Activated CD4-positive, alpha-beta memory T cell treated with anti-CD3 and anti-CD28 coated beads for 36 hours (primary cell): ENCODE data around the gene TM2D3. TPM values are rescaled to one million over a fixed set of nuclear protein-coding genes. Genes with fewer than 3 reads are reported as not detected.

Source experiments
- CTCF ChIA-PET: fragments of 350-600 bp; sonication (Branson Sonifier 250); formaldehyde crosslinking; loops from one replicate; lab custom pipeline; 2021; ENCODE audit warnings: antibody characterized with exemption, inconsistent platforms; lab: Charles Lee
- POLR2A ChIA-PET: fragments of 350-600 bp; sonication (Branson Sonifier 250); formaldehyde crosslinking; loops from one replicate; lab custom pipeline; 2021; ENCODE audit warnings: antibody characterized with exemption; lab: Charles Lee
- DNase-seq: peaks from one replicate; pipeline ENCODE4 v3.0.0-alpha.2; 2020
- H3K27ac Mint-ChIP-seq: one replicate; pipeline ENCODE4 v1.8.0; 2021; ENCODE audit warnings: mixed read lengths
- H3K27me3 Mint-ChIP-seq: one replicate; pipeline ENCODE4 v1.8.0; 2021; ENCODE audit warnings: mixed read lengths
- H3K36me3 Mint-ChIP-seq: one replicate; pipeline ENCODE4 v1.8.0; 2021; ENCODE audit warnings: mixed read lengths
- H3K4me1 Mint-ChIP-seq: one replicate; pipeline ENCODE4 v1.8.0; 2021; ENCODE audit warnings: low read depth, mixed read lengths
- H3K4me3 Mint-ChIP-seq: one replicate; pipeline ENCODE4 v1.8.0; 2021; ENCODE audit warnings: mild to moderate bottlenecking, mixed read lengths
- H3K9me3 Mint-ChIP-seq: one replicate; pipeline ENCODE4 v1.8.0; 2021; ENCODE audit warnings: mixed read lengths
- intact Hi-C: fragments of 100-400 bp; cut with micrococcal nuclease; formaldehyde crosslinking; loops from one replicate; pipeline ENCODE4 v1.15.1; 2023
- total RNA-seq, 2 experiments: library from RNA; stranded (reverse); gene quantifications; one replicate each; pipeline ENCODE4 v1.2.3, GENCODE V29; 2021

The TM2D3 gene
- total RNA-seq, 2 experiments from 2014 or later = 41.7 to 48.1 TPM

GRCh38 chr15:101611580-101612299 lies 40.4 kb downstream of the TM2D3 start:
- intact Hi-C loops = no loop called here
- POLR2A ChIA-PET = no interaction called here
- no peak for DNase-seq
- Mint-ChIP-seq H3K27me3 (no peaks in the 10 kb centered on the region), H3K4me1 (no peaks in the 10 kb centered on the region), H3K36me3 (no peaks in the 10 kb centered on the region), H3K4me3 (no peak overlapping the region), H3K27ac (no peak overlapping the region), H3K9me3 (no peaks in the 10 kb centered on the region)
- CTCF ChIA-PET = no interaction called here

- CTCF ChIA-PET = no interaction called here
- Mint-ChIP-seq H3K27ac (no peak overlapping the region), H3K27me3 (no peaks in the 10 kb centered on the region), H3K4me1 (no peaks in the 10 kb centered on the region), H3K9me3 (no peaks in the 10 kb centered on the region), H3K36me3 (no peaks in the 10 kb centered on the region), H3K4me3 (no peak overlapping the region)
- no peak for DNase-seq
- intact Hi-C loops = no loop called here
- POLR2A ChIA-PET = no interaction called here
Observed at GRCh38 chr15:101611007-101611406, 41.2 kb downstream of the TM2D3 start.

- H3K4me3 Mint-ChIP-seq = no peak overlapping the region
- ChIA-PET CTCF (no interaction called here), POLR2A (no interaction called here)
- H3K36me3 Mint-ChIP-seq = no peaks in the 10 kb centered on the region
- H3K27ac Mint-ChIP-seq = no peak overlapping the region
- H3K9me3 Mint-ChIP-seq = no peaks in the 10 kb centered on the region
- no peaks in the 10 kb centered on the region for H3K27me3 Mint-ChIP-seq
- no peaks in the 10 kb centered on the region for H3K4me1 Mint-ChIP-seq
- intact Hi-C loops = no loop called here
- no peak for DNase-seq
Observed at GRCh38 chr15:101610611-101611000, 41.6 kb downstream of the TM2D3 start.

GRCh38 chr15:101609742-101610610 lies 42.2 kb downstream of the TM2D3 start:
- H3K27ac Mint-ChIP-seq = no peak overlapping the region
- no peaks in the 10 kb centered on the region for H3K36me3 Mint-ChIP-seq
- H3K4me1 Mint-ChIP-seq = no peaks in the 10 kb centered on the region
- ChIA-PET POLR2A (no interaction called here), CTCF (no interaction called here)
- H3K4me3 Mint-ChIP-seq = no peak overlapping the region
- H3K9me3 Mint-ChIP-seq = no peaks in the 10 kb centered on the region
- peaks cover under 1% of the 10 kb centered on the region for H3K27me3 Mint-ChIP-seq
- DNase-seq = no peak
- intact Hi-C loops = no loop called here

- Mint-ChIP-seq H3K27ac (no peak overlapping the region), H3K9me3 (no peaks in the 10 kb centered on the region), H3K36me3 (peaks cover 2% of the 10 kb centered on the region), H3K4me1 (no peaks in the 10 kb centered on the region), H3K4me3 (no peak overlapping the region), H3K27me3 (peaks cover 8% of the 10 kb centered on the region)
- CTCF ChIA-PET = no interaction called here
- no peak for DNase-seq
- POLR2A ChIA-PET = no interaction called here
- intact Hi-C loops = no loop called here
Observed at GRCh38 chr15:101608201-101608600, 44.0 kb downstream of the TM2D3 start.

GRCh38 chr15:101607108-101607507 lies 45.1 kb downstream of the TM2D3 start:
- intact Hi-C loops = no loop called here
- ChIA-PET POLR2A (no interaction called here), CTCF (no interaction called here)
- no peak overlapping the region for H3K4me3 Mint-ChIP-seq
- H3K36me3 Mint-ChIP-seq = peaks cover 2% of the 10 kb centered on the region
- H3K27ac Mint-ChIP-seq = no peak overlapping the region
- no peak for DNase-seq
- no peaks in the 10 kb centered on the region for H3K4me1 Mint-ChIP-seq
- H3K9me3 Mint-ChIP-seq = no peaks in the 10 kb centered on the region
- H3K27me3 Mint-ChIP-seq = peaks cover 8% of the 10 kb centered on the region

DNA sequence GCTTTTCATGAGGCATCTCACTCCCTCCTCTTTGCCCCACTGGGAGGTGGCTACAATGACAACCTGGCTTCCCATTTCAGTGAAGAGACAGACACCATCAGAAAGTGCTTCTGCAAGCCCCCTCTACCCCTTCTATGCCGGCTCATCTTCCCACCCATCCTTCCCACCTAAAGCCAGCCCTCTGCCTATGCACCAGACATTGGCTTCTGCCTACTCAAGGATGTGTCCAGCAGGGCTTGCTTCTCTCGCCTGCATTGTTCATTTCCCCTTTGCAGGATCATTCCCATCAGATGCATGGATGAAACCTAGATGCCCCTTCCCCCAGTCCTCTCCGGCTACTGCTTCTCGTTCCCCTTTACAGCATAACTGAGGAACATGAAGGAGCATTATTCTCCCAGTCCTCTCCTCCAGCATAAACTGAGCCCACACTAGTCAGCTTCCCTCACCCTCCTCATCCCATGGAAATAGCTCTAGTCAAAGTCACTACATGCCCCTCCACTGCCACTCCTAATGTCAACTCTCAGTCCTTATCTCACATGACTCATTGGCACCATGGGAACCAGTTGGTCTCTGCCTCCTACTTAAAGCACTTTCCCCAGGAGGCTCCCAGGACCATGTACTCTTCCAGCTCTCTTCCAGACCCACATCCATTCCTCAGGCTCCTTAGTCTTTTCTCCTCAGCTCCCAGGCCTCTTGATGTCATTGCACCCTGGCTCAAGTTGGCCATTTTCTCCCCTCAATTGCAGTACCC lies 47.9 kb downstream of the TM2D3 start:
- intact Hi-C loops = no loop called here
- Mint-ChIP-seq H3K27me3 (peaks cover 19% of the 10 kb centered on the region), H3K9me3 (no peaks in the 10 kb centered on the region), H3K27ac (no peak overlapping the region), H3K4me3 (no peak overlapping the region), H3K36me3 (peaks cover 4% of the 10 kb centered on the region), H3K4me1 (no peaks in the 10 kb centered on the region)
- DNase-seq = no peak
- ChIA-PET CTCF (no interaction called here), POLR2A (no interaction called here)

DNA sequence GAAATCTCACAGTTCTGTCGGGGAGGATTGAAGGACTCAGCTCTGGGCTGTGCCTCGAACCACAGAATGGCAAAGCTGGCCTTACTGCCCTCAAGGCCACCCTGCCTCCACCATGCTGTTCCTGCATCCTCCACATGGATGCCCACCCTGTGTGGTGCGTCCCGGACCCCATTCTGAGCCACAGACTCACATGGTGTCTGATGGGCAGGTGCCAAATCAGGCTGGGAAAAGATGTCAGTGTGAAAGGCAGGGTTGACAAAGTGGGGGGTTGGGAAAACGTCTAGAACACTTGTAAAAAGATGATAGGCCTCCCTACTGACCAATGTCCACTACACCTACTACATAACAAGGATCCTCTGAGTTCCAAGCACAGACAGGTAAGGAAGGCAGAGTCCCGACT lies 49.4 kb downstream of the TM2D3 start:
- no peak overlapping the region for H3K4me3 Mint-ChIP-seq
- H3K36me3 Mint-ChIP-seq = peaks cover 4% of the 10 kb centered on the region
- peaks cover 22% of the 10 kb centered on the region for H3K27me3 Mint-ChIP-seq
- ChIA-PET POLR2A (no interaction called here), CTCF (no interaction called here)
- H3K4me1 Mint-ChIP-seq = no peaks in the 10 kb centered on the region
- intact Hi-C loops = no loop called here
- no peak for DNase-seq
- H3K27ac Mint-ChIP-seq = no peak overlapping the region
- H3K9me3 Mint-ChIP-seq = no peaks in the 10 kb centered on the region

- ChIA-PET POLR2A (no interaction called here), CTCF (no interaction called here)
- peaks cover 42% of the 10 kb centered on the region for H3K27me3 Mint-ChIP-seq
- no peaks in the 10 kb centered on the region for H3K4me1 Mint-ChIP-seq
- no peak overlapping the region for H3K27ac Mint-ChIP-seq
- H3K4me3 Mint-ChIP-seq = no peak overlapping the region
- H3K9me3 Mint-ChIP-seq = peaks cover 9% of the 10 kb centered on the region
- intact Hi-C loops = no loop called here
- DNase-seq = no peak
- peaks cover 7% of the 10 kb centered on the region for H3K36me3 Mint-ChIP-seq
Observed at GRCh38 chr15:101600035-101600434, 52.1 kb downstream of the TM2D3 start.

- Mint-ChIP-seq H3K9me3 (peaks cover 10% of the 10 kb centered on the region), H3K36me3 (peaks cover 4% of the 10 kb centered on the region), H3K4me1 (no peaks in the 10 kb centered on the region), H3K27ac (no peak overlapping the region), H3K27me3 (peaks cover 38% of the 10 kb centered on the region), H3K4me3 (no peak overlapping the region)
- CTCF ChIA-PET = interaction anchor here (0.6 kb wide), 1 partner anchor 310 kb away, joined by 3 read pairs; no protein-coding TSS in a partner anchor
- POLR2A ChIA-PET = no interaction called here
- intact Hi-C loops = no loop called here
- DNase-seq = no peak
Observed at GRCh38 chr15:101599091-101599490, 53.1 kb downstream of the TM2D3 start.

- peaks cover 12% of the 10 kb centered on the region for H3K9me3 Mint-ChIP-seq
- H3K27me3 Mint-ChIP-seq = peaks cover 43% of the 10 kb centered on the region
- peaks cover 4% of the 10 kb centered on the region for H3K36me3 Mint-ChIP-seq
- H3K27ac Mint-ChIP-seq = no peak overlapping the region
- H3K4me3 Mint-ChIP-seq = no peak overlapping the region
- no peaks in the 10 kb centered on the region for H3K4me1 Mint-ChIP-seq
- intact Hi-C loops = no loop called here
- DNase-seq = no peak
- ChIA-PET CTCF (no interaction called here), POLR2A (no interaction called here)
Observed at GRCh38 chr15:101597360-101597928, 54.7 kb downstream of the TM2D3 start.

DNA sequence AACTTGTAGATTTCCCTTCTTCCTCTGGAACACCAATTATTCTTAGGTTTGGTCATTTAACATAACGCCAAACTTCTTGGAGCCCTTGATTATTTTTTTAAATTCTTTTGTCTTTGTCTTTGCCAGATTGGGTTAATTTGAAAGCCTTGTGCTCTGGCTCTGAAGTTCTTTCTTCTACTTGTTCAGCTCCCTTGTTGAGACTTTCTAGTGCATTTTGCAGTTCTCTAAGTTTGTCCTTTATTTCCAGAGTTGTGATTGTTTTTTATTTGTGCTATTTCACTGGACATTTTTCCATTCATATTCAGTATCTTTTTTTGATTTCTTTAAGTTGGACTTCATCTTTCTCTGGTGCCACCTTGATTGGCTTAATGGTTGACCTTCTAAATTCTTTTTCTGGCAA lies 55.5 kb downstream of the TM2D3 start:
- peaks cover 12% of the 10 kb centered on the region for H3K9me3 Mint-ChIP-seq
- peaks cover 43% of the 10 kb centered on the region for H3K27me3 Mint-ChIP-seq
- H3K4me1 Mint-ChIP-seq = no peaks in the 10 kb centered on the region
- DNase-seq = no peak
- CTCF ChIA-PET = no interaction called here
- intact Hi-C loops = no loop called here
- POLR2A ChIA-PET = no interaction called here
- peaks cover 4% of the 10 kb centered on the region for H3K36me3 Mint-ChIP-seq
- no peak overlapping the region for H3K4me3 Mint-ChIP-seq
- H3K27ac Mint-ChIP-seq = no peak overlapping the region
